ENCODE measurements around the gene G6PC3. TPM values are rescaled to one million over a fixed set of nuclear protein-coding genes. Genes with fewer than 3 reads are reported as not detected.
A peak's percentile ranks its signal among the peaks of the same experiment; 100 is the strongest.

Gene G6PC3
- total and polyA plus RNA-seq, 4 donors: 31.0 to 128 (median 90.8) TPM

GRCh38 chr17:44067545-44067940 lies 3.0 kb upstream of the G6PC3 start:
- H3K9me3 ChIP-seq (ENCODE audit: control insufficient read depth, insufficient read depth, low read length): no peaks in the 10 kb centered on the region
- no peaks in the 10 kb centered on the region for H3K27me3 ChIP-seq (ENCODE audit: control insufficient read depth, insufficient read depth, low read length)
- DNase-seq (ENCODE audit: low read depth in 4 of 6, low spot score in 6 of 6): no peak
- H3K4me3 ChIP-seq (ENCODE audit: low read depth, low read length): no peak overlapping the region
- H3K27ac ChIP-seq (ENCODE audit: low read depth, low read length): no peak overlapping the region
- peaks cover 8% of the 10 kb centered on the region for H3K36me3 ChIP-seq (ENCODE audit: control insufficient read depth, insufficient read depth, low read length)
- WGBS (ENCODE audit: insufficient coverage): 74% methylated on average over 3 of the region's 9 CpGs
- peaks cover 44% of the 10 kb centered on the region for H3K4me1 ChIP-seq (ENCODE audit: control insufficient read depth, insufficient read depth, low read length)

GRCh38 chr17:44069974-44070454 lies 521 bp upstream of the G6PC3 start:
- H3K36me3 ChIP-seq (ENCODE audit: control insufficient read depth, insufficient read depth, low read length): peaks cover 19% of the 10 kb centered on the region
- H3K27me3 ChIP-seq (ENCODE audit: control insufficient read depth, insufficient read depth, low read length): no peaks in the 10 kb centered on the region
- DNase-seq (ENCODE audit: low read depth in 4 of 6, low spot score in 6 of 6): peak in 1 of 6 donors; percentile 4
- H3K4me1 ChIP-seq (ENCODE audit: control insufficient read depth, insufficient read depth, low read length): peaks cover 49% of the 10 kb centered on the region
- WGBS (ENCODE audit: insufficient coverage): 0% methylated on average over 2 of the region's 7 CpGs
- H3K9me3 ChIP-seq (ENCODE audit: control insufficient read depth, insufficient read depth, low read length): no peaks in the 10 kb centered on the region
- H3K27ac ChIP-seq (ENCODE audit: low read depth, low read length): peak overlapping the region; percentile 98
- peak overlapping the region; percentile 88 for H3K4me3 ChIP-seq (ENCODE audit: low read depth, low read length)

GRCh38 chr17:44071198-44071520 lies 624 bp downstream of the G6PC3 start:
- Histone ChIP-seq H3K4me3 (ENCODE audit: low read depth, low read length) (peak overlapping the region; percentile 88), H3K9me3 (ENCODE audit: control insufficient read depth, insufficient read depth, low read length) (no peaks in the 10 kb centered on the region), H3K27ac (ENCODE audit: low read depth, low read length) (peak overlapping the region; percentile 98), H3K36me3 (ENCODE audit: control insufficient read depth, insufficient read depth, low read length) (peaks cover 30% of the 10 kb centered on the region), H3K4me1 (ENCODE audit: control insufficient read depth, insufficient read depth, low read length) (peaks cover 43% of the 10 kb centered on the region), H3K27me3 (ENCODE audit: control insufficient read depth, insufficient read depth, low read length) (no peaks in the 10 kb centered on the region)
- no peak for DNase-seq (ENCODE audit: low read depth in 4 of 6, low spot score in 6 of 6)
- WGBS (ENCODE audit: insufficient coverage): 0% methylated on average over 2 of the region's 3 CpGs

- H3K4me1 ChIP-seq (ENCODE audit: control insufficient read depth, insufficient read depth, low read length): peaks cover 44% of the 10 kb centered on the region
- peaks cover 37% of the 10 kb centered on the region for H3K36me3 ChIP-seq (ENCODE audit: control insufficient read depth, insufficient read depth, low read length)
- no peak for DNase-seq (ENCODE audit: low read depth in 4 of 6, low spot score in 6 of 6)
- no peaks in the 10 kb centered on the region for H3K27me3 ChIP-seq (ENCODE audit: control insufficient read depth, insufficient read depth, low read length)
- H3K27ac ChIP-seq (ENCODE audit: low read depth, low read length): peak overlapping the region; percentile 98
- no peaks in the 10 kb centered on the region for H3K9me3 ChIP-seq (ENCODE audit: control insufficient read depth, insufficient read depth, low read length)
- peak overlapping the region; percentile 88 for H3K4me3 ChIP-seq (ENCODE audit: low read depth, low read length)
- 9% methylated on average over 1 of the region's 2 CpGs for WGBS (ENCODE audit: insufficient coverage)
Measured at GRCh38 chr17:44071772-44072171, 1.2 kb downstream of the G6PC3 start.

GRCh38 chr17:44074231-44074910 lies 3.8 kb downstream of the G6PC3 start:
- WGBS (ENCODE audit: insufficient coverage): 74% methylated on average over 9 of the region's 9 CpGs
- Histone ChIP-seq H3K36me3 (ENCODE audit: control insufficient read depth, insufficient read depth, low read length) (peaks cover 62% of the 10 kb centered on the region), H3K4me3 (ENCODE audit: low read depth, low read length) (no peak overlapping the region), H3K27me3 (ENCODE audit: control insufficient read depth, insufficient read depth, low read length) (no peaks in the 10 kb centered on the region), H3K9me3 (ENCODE audit: control insufficient read depth, insufficient read depth, low read length) (no peaks in the 10 kb centered on the region), H3K27ac (ENCODE audit: low read depth, low read length) (no peak overlapping the region), H3K4me1 (ENCODE audit: control insufficient read depth, insufficient read depth, low read length) (peaks cover 43% of the 10 kb centered on the region)
- DNase-seq (ENCODE audit: low read depth in 4 of 6, low spot score in 6 of 6): no peak

- Histone ChIP-seq H3K36me3 (ENCODE audit: control insufficient read depth, insufficient read depth, low read length) (peaks cover 68% of the 10 kb centered on the region), H3K27me3 (ENCODE audit: control insufficient read depth, insufficient read depth, low read length) (no peaks in the 10 kb centered on the region), H3K27ac (ENCODE audit: low read depth, low read length) (no peak overlapping the region), H3K4me3 (ENCODE audit: low read depth, low read length) (no peak overlapping the region), H3K9me3 (ENCODE audit: control insufficient read depth, insufficient read depth, low read length) (no peaks in the 10 kb centered on the region), H3K4me1 (ENCODE audit: control insufficient read depth, insufficient read depth, low read length) (peaks cover 39% of the 10 kb centered on the region)
- 96% methylated on average over 3 of the region's 9 CpGs for WGBS (ENCODE audit: insufficient coverage)
- DNase-seq (ENCODE audit: low read depth in 4 of 6, low spot score in 6 of 6): no peak
Measured at GRCh38 chr17:44074911-44075285, 4.4 kb downstream of the G6PC3 start.

- H3K4me3 ChIP-seq (ENCODE audit: low read depth, low read length): no peak overlapping the region
- H3K27me3 ChIP-seq (ENCODE audit: control insufficient read depth, insufficient read depth, low read length): no peaks in the 10 kb centered on the region
- no peak for DNase-seq (ENCODE audit: low read depth in 4 of 6, low spot score in 6 of 6)
- H3K9me3 ChIP-seq (ENCODE audit: control insufficient read depth, insufficient read depth, low read length): no peaks in the 10 kb centered on the region
- peaks cover 76% of the 10 kb centered on the region for H3K36me3 ChIP-seq (ENCODE audit: control insufficient read depth, insufficient read depth, low read length)
- H3K27ac ChIP-seq (ENCODE audit: low read depth, low read length): no peak overlapping the region
- WGBS (ENCODE audit: insufficient coverage): 95% methylated on average over 10 of the region's 10 CpGs
- H3K4me1 ChIP-seq (ENCODE audit: control insufficient read depth, insufficient read depth, low read length): peaks cover 39% of the 10 kb centered on the region
Measured at GRCh38 chr17:44075598-44076293, 5.2 kb downstream of the G6PC3 start.

- Histone ChIP-seq H3K4me1 (ENCODE audit: control insufficient read depth, insufficient read depth, low read length) (peaks cover 31% of the 10 kb centered on the region), H3K36me3 (ENCODE audit: control insufficient read depth, insufficient read depth, low read length) (peaks cover 84% of the 10 kb centered on the region), H3K27me3 (ENCODE audit: control insufficient read depth, insufficient read depth, low read length) (no peaks in the 10 kb centered on the region), H3K9me3 (ENCODE audit: control insufficient read depth, insufficient read depth, low read length) (no peaks in the 10 kb centered on the region), H3K4me3 (ENCODE audit: low read depth, low read length) (no peak overlapping the region), H3K27ac (ENCODE audit: low read depth, low read length) (no peak overlapping the region)
- whole genome bisulfite sequencing (ENCODE audit: insufficient coverage): 94% methylated on average over 2 of the region's 6 CpGs
- no peak for DNase-seq (ENCODE audit: low read depth in 4 of 6, low spot score in 6 of 6)
Measured at GRCh38 chr17:44076716-44077594, 6.4 kb downstream of the G6PC3 start.

GRCh38 chr17:44077595-44077909 lies 7.0 kb downstream of the G6PC3 start:
- Histone ChIP-seq H3K4me3 (ENCODE audit: low read depth, low read length) (no peak overlapping the region), H3K4me1 (ENCODE audit: control insufficient read depth, insufficient read depth, low read length) (peaks cover 26% of the 10 kb centered on the region), H3K27me3 (ENCODE audit: control insufficient read depth, insufficient read depth, low read length) (no peaks in the 10 kb centered on the region), H3K27ac (ENCODE audit: low read depth, low read length) (no peak overlapping the region), H3K36me3 (ENCODE audit: control insufficient read depth, insufficient read depth, low read length) (peaks cover 90% of the 10 kb centered on the region), H3K9me3 (ENCODE audit: control insufficient read depth, insufficient read depth, low read length) (no peaks in the 10 kb centered on the region)
- WGBS (ENCODE audit: insufficient coverage): no CpG with 5 or more reads among the region's 4 CpGs
- no peak for DNase-seq (ENCODE audit: low read depth in 4 of 6, low spot score in 6 of 6)
